Non-pigmented ciliary epithelial cell (primary cell): ENCODE results near the gene ITGBL1.
"Not testable (repeated sequence)": the region's sequence is repeated elsewhere in the genome, so short reads cannot be mapped to it uniquely, and the experiment has no call there.

Experiments
- DNase-seq: peaks from one replicate; pipeline ENCODE4 v3.0.0-alpha.2; 2010; ENCODE audit warnings: low read depth

The ITGBL1 gene

GRCh38 chr13:101512650-101513049 lies 60.2 kb downstream of the ITGBL1 start:
- no peak for DNase-seq

GRCh38 chr13:101514100-101514499 lies 61.6 kb downstream of the ITGBL1 start:
- no peak for DNase-seq

DNA sequence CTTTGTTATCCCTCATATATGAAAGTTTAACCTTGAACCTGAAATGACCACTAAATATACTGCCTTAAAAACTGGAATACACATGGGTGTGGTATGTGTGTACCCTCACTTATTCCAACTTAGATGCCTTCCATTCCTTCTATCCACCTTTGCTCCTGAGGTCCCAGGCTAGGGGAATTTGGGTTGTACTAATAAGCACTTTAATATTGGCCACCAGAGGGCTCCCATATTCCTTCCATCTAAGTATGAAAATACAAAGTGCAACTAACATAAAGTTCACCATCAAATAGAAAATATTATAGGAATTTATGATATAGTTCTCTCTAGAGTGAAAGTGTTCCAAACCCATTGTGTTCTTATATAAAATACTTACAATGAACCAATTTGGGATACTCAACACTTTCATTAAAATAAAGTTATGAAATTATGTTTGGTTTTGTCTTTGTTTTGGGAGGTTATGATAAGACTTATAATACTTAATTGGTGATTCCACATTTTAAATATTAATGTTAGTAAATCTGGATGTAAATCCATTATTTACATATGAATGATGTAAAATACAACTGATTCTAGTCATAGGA lies 62.3 kb downstream of the ITGBL1 start:
- DNase-seq: no peak

DNA sequence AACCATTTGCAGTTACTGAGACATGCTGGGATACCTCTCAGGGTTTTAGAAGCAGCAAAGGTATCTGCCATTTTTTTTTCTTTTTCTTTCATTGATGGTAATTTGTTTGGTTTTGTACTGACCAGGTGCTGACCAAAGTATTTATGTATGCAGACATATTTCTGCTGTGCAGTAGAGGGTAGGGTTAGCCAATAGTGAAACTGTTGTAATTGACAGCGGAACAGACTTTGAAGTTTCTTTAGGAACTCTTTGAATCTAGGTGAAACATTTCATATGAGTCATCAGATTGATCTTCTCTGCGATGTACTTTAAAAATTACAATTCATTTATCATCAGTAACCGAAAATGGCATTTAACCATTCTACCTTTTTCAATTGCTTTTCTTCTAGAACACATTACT lies 63.0 kb downstream of the ITGBL1 start:
- no peak for DNase-seq

DNA sequence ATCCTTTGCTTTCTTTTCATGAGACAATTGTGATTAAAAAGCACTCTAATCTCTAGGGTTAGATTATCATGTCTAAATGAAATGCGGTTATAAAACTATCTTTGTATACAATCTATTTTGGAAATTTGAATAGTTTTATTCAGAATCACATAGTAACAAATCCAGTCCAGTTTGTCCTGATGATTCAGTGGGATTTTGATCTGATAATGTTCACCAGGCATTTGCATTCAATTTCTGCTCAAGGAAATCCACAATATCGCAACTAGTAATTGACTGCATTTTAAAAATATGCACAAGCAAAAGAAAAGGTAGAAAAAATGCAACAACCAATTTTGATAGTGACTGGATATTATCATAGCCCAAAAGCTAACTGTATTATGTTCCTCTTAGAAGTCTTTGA lies 63.8 kb downstream of the ITGBL1 start:
- DNase-seq: no peak

DNA sequence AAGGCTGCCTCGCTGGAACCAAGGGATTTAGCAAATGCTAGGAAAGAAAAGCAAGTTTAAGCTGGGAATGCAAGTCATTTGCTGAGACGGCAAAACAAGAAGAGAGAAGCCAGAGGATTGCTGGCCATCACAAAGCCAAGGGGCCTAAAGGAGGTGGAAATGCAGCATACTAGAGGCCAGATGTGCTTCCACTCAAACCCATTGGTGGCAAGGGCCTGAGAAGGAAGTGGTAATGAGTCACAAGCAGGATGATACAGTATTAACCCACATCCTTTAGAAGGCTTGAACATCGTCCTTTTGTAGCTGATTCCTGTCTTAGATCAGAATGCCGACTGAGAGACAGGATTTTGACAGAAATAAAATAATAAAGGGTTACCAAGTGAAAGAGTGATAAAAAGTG lies 68.2 kb downstream of the ITGBL1 start:
- DNase-seq: peak; percentile 73

GRCh38 chr13:101521371-101521770 lies 68.9 kb downstream of the ITGBL1 start:
- no peak for DNase-seq

DNA sequence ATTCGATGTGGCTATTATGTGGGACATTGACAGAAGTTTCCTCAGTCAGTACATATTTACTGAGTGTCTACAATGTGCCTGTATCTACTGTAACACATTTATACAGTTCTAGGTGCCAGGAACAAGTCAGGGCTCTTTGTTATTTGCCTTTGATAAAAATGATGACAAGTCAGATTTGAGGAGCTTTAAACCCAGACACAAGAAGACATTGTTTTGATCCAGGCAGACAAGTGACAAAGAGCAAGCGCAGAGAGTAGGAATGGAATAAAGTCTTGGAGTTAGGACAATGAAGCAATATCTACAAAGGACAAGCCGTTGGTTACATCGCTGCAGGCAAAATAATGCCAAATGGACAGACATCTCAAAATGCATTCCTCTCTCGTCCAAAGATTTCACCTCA lies 70.1 kb downstream of the ITGBL1 start:
- DNase-seq: no peak

DNA sequence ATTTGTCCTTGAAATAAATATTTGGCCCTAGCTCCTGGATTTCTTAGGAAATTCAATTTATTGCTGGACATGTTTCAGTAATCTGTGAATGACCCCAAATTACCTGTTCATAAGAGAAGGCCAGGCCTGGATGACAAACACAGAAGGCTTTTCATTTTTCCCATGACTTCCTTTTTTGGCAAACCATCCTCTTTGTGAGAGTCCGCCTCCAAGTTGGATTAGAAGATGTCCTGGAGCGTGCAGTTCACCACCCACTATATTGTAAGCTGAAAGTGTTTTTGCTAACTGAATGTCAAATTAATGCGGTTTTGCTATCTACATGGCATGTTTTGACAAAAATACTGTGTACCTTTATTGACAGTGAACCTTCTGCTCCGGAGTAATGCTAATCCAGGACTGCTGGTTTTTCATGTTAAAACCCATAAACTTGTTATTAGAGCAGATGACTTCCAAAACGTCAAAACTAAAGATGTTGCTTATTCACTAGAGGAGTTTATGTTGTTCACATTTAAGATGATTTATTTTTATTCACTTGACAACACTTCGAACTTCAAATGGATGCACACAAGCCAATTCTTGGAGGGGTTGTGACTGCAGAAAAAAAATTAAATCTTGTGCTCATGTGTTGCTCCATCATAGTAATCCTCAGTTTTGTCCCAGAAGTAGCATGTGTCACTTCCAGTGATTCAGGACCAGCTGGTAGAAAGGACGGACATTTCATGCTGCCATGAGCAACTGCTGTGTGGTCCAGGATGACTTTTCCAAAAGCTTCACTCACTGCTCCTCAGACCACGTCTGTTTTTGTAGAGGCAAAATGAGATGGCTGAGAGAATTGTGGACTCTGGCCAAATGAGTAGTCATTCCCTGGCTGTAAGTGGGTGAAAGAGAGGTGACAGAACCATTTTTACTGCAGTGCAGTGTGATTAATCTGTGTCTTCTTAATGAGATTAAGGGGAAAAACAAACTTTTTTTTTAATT lies 71.0 kb downstream of the ITGBL1 start:
- DNase-seq: peak; percentile 41

GRCh38 chr13:101527130-101527529 lies 74.7 kb downstream of the ITGBL1 start:
- no peak for DNase-seq

GRCh38 chr13:101529422-101529821 lies 76.9 kb downstream of the ITGBL1 start:
- peak; percentile 85 for DNase-seq

- no peak for DNase-seq
These were observed 77.8 kb downstream of the ITGBL1 start for GRCh38 chr13:101530293-101530692.

DNA sequence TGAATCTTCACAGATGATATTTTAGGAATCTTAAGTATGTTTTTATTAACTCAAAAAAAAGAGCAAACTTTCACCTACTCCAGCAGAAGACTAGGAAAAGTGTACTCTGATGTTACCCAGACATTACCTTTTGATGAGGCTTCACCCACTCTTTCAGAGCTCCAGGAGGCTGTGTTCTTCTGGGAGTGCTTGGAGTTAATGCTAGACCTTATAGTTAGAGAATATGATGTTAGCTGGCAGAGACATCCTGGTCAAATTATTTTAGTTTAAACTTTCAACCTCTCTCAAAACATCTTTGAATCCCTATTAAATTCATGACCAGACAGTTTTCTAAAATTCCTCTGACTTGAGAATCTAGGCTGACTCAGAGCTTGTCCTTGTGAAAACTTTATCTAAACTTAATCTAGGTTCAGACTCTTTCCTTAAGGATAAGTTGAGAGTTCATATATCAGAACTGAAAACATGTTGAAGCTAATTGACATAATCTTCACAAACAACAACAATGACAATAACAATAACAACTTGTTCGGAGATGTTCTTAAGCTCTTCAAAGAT lies 82.8 kb downstream of the ITGBL1 start:
- DNase-seq: no peak

DNA sequence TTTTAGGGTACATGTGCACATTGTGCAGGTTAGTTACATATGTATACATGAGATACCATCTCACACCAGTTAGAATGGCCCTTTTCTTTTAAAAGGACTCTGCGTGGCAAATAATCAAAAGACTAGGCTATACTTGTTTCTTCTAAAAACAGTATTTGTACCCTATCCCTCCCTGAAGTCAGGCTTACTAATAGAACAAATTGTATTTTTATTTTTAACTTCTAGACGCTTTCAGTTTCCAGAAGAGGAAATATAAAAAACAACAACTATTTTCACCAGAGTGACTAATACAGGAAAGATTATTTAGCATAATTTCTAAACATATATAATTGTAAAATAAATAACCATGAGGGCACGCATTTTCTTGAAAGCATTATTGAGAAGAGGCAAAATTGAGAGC lies 83.6 kb downstream of the ITGBL1 start:
- DNase-seq: no peak

DNA sequence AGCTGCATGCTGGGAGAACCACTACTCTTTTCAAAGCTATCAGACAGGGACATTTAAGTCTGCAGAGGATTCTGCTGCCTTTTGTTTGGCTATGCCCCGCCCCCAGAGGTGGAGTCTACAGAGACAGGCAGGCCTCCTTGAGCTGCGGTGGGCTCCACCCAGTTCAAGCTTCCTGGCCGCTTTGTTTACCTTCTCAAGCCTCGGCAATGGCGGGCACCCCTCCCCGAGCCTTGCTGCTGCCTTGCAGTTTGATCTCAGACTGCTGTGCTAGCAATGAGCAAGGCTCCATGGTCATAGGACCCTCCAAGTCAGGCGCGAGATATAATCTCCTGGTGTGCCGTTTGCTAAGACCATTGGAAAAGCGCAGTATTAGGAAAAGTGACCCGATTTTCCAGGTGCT lies 92.1 kb downstream of the ITGBL1 start:
- DNase-seq: not testable (repeated sequence)

GRCh38 chr13:101544979-101545378 lies 92.5 kb downstream of the ITGBL1 start:
- no peak for DNase-seq

DNA sequence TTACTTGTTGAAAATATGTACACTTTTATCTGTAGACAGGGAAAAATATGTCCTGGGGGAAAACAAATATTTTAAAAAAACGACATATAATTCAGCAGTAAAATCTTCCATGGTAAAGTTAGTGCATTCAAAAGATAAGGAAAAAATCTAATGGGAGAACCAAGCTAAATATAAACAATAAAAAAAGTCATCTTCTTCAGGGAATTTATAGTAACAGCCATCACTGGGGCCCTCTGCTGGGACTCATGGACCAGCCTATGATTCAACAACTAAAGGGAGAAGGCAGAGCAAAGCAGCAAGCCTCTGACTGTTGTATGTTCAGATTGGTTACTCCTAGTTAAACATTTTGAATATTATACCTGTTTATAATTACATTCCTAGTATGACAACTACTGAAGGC lies 93.0 kb downstream of the ITGBL1 start:
- no peak for DNase-seq

GRCh38 chr13:101552286-101552685 lies 99.8 kb downstream of the ITGBL1 start:
- no peak for DNase-seq

GRCh38 chr13:101552786-101553185 lies 100.3 kb downstream of the ITGBL1 start:
- peak; percentile 47 for DNase-seq

GRCh38 chr13:101554420-101555125 lies 102.1 kb downstream of the ITGBL1 start:
- no peak for DNase-seq

DNA sequence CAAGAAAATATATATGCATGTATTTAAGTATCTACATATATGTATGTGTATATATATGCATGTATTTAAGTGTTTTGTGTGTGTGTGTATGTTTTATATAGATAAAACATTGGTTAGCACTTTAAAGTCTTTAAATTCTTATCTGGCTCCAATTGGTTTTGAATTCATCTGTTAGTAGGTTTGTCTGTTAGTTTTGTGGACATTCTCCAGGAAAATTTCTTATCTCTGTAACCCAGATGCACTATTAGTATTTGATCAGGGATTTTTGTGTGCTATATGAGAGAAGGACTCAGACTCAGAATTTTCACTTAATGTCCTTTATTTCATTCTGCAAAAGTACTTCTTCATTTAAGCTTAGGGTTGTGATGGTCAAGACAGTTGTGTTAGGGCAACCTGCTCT lies 103.1 kb downstream of the ITGBL1 start:
- no peak for DNase-seq

DNA sequence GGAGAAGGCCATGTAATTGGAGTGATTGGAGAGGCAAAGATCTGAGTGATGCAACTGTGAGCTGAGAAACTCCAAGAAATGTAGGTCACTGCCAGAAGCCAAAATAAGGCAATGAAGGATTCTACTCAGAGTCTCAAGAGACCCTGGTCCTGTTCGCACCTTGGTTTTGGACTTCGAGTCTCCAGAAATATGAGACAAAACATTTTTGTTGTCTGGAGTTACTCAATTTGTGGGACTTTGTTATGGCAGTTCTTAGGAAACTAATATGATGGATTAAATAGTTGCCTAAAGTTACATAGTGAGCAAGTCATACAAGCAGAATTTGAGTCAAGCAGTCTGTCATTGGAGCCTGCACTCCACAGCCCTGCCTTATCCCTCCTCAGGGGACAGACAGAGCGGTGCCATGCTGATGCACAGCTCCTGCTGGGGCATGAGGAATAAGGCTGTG lies 104.2 kb downstream of the ITGBL1 start:
- no peak for DNase-seq
